Stimulated activated CD8-positive, alpha-beta memory T cell treated with anti-CD3 and anti-CD28 coated beads, Interleukin-4, amount 100 ng/mL, for 1 hour (primary cell): ENCODE measurements around the gene NUP210.

Experiments used
- DNase-seq, 2 donors: peaks; one replicate each; pipeline ENCODE4 v3.0.0-alpha.2; 2020; ENCODE audit warnings: low read depth in 2 of 2, low spot score in 1 of 2

The NUP210 gene

DNA sequence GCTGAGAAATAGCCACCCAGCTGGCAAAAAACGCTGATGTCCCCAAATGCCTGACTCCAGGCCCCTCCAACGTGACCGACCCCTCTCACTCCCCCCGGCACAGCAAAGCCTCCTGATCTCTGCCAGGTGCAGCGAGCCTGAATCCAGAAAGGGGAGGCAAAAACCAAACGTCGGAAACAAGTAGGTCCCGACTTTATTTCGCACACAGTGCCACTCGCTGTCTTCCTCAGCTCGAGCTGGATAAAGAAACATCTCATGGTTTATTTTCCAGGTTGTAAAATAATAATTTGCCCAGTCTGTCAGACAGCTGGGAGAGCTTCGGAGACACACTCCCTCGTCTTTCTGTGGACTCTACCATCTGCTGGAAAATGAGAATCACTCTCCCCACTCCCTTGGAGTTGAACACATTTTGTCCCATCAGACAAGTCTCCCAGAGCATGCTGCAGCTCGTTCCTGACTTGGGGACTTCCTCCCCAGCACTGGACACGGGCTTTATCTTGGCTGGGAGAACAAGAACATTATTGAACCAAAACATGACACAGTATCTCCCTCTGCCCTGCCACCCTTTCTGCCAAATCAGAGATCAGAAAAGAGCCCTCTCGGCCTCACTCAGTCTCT, 142.8 kb downstream of the NUP210 start:
- DNase-seq, result no peak

- no peak for DNase-seq
Observed at GRCh38 chr3:13276438-13277195, 143.5 kb downstream of the NUP210 start.

DNA sequence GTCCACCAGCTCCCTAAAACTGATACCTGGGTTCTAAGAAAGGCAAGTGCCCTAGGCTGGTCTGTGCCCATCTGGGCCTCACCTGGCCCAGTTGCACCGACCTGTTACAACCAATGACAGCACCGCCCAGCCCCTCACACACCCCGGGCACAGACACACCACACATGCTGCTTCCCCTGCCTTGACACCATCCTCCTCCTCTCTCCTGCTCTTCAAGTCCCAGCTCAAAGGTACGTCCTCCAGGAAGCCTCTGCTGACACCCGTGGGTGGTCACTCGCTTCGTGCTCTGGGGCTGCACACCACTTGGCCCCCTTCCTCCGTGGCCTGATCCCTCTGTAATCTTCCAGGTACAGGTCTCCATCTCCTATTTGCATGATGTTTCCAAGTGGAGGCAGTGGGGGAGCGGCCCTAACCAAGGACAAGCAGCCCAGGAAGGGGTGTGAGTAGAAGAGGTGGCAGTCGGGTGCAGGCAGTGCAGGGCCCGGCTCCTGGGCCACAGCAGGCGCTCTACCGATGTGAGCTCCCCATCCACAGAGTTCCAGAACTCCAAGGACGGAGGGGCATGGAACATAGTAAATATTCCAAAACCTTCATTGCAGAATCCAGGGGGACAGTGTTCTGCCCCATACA, 144.6 kb downstream of the NUP210 start:
- no peak for DNase-seq

DNA sequence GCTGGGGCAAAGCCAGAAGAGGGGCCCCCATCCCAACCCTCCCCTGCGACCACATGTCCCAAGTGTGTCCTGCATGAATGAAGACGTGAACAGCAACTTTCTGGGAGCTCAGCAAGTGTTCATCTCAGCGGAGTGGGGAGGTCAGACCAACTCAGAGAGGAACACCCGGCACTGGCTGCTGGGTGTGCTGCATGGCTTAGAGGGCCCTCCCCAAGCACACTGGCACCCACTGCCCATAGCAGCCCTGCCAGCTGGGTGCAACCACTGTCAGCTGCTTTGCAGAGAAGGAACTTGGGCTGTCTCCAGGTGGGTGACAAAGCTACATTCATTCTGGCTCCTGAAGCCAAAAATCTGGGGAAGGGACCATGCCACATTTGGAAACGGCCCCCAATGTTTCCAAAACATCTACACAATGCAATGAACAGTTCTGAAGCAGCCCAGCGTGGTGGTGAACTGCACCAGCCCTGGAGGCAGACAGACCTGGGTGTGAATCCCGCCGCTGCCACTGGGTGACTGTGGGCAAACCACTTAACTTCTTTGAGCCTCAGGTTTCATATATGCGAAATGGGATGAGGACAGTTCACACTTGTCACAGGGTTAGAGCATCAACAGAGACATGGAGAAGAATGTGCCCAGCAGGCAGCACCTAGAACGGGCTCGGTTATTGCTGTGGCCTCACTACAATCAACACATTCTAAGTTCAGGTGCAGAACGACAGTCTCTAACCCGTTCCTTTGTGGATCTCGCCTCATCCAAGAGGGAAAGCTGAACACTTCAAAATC, 145.4 kb downstream of the NUP210 start:
- DNase-seq, result no peak

DNA sequence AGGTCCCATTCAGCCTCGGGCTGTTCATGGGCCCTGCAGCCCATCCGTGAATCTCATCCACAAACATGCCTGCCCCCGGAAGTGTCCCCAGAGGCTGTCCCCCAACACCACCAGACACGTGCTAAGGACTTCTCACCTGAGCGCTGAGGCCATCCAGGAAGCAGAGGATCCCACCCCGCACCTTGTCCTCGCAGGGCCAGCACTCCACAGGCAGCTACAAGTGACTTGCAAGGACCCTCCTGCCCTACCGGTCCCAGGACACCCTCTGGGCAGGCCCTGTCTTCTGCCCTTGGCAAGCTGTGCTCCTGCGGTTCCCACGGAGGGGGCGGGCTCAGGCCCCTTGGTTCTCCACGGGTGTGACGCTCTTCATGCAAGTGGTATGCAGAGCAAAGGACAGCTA, 146.0 kb downstream of the NUP210 start:
- no peak for DNase-seq

DNA sequence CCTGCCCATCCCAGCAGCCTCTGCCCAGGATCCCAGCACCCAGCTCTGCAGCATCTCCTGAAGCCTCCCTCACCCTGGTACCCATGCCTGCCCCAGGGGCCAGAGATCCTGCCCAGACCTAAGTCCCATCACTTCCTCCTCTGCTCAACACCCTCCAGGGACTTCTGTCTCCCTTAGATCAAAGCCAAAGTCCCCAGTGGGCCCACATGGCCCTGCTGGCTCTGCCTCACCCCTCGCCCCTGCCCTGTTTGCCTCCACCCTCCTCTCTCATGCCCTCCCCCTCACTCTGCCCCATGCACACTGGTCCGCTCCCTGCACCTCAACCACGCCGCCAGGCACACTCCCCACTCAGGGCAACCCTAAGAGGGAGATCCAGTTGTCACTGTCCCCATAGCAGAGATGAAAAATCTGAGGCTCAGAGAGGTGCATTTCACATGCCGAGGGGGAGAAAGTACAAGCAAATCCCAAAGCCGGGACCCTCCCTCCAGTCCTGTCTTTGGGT, 146.5 kb downstream of the NUP210 start:
- no peak for DNase-seq

- no peak for DNase-seq
Observed at GRCh38 chr3:13272831-13273603, 147.1 kb downstream of the NUP210 start.

DNA sequence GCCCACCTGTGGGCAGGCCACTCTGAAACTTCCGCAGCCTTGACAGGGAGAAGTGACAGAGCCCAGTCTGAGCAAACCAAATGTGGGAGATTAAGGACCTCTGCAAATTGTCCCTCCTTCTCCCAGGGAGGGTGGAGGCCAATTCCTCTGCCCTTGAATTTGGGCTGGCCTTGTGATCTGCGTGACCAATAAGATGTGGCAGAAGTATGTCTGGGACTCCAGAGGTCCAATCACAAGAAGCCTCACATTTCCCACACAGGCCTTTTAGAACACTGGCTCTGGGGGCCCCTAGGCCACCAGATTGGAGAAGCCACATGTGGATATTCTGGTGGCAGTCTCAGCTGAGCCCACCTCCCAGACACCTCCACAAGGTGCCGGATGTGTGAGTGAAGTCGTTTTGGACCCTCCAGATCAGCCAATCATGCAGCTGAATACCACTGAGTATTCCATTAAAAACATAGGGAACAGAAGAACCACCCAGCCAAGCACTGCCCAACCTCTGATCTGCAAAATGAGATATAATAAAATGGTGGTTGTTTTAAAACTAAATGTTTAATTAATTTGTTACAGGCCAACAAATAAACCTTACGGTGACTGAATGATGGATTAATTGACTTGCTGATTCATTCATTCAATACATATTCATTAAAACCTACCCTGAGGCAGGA, 150.3 kb downstream of the NUP210 start:
- no peak for DNase-seq

GRCh38 chr3:13268961-13269441, 151.1 kb downstream of the NUP210 start:
- DNase-seq, result no peak

- DNase-seq, result no peak
Observed at GRCh38 chr3:13268120-13268519, 152.0 kb downstream of the NUP210 start.

- no peak for DNase-seq
Observed at GRCh38 chr3:13266651-13267362, 153.3 kb downstream of the NUP210 start.
